HG03280 (cell line): Measurements from ENCODE around the gene GOLGA3.
"Not testable (repeated sequence)": the region's sequence is repeated elsewhere in the genome, so short reads cannot be mapped to it uniquely, and the experiment has no call there.

Source experiments
- ATAC-seq: cut with Tn5 transposase; IDR thresholded peaks from one replicate; pipeline ENCODE4 v1.9.1; 2021; ENCODE audit warnings: mild to moderate bottlenecking, moderate library complexity; ENCODE audit not compliant: unreplicated experiment

The GOLGA3 gene

GRCh38 chr12:132754160-132754932, 74.3 kb downstream of the GOLGA3 start:
- ATAC-seq: no peak

GRCh38 chr12:132753670-132754069, 75.0 kb downstream of the GOLGA3 start:
- ATAC-seq: not testable (repeated sequence)

- no peak for ATAC-seq
Observed at GRCh38 chr12:132748319-132748718, 80.3 kb downstream of the GOLGA3 start.

GRCh38 chr12:132747896-132748295, 80.8 kb downstream of the GOLGA3 start:
- no peak for ATAC-seq

- no peak for ATAC-seq
Observed at GRCh38 chr12:132747395-132747794, 81.3 kb downstream of the GOLGA3 start.

- ATAC-seq: no peak
Observed at GRCh38 chr12:132746613-132747012, 82.1 kb downstream of the GOLGA3 start.

GRCh38 chr12:132743831-132744230, 84.8 kb downstream of the GOLGA3 start:
- no peak for ATAC-seq

- ATAC-seq: no peak
Observed at GRCh38 chr12:132741620-132742019, 87.0 kb downstream of the GOLGA3 start.

- no peak for ATAC-seq
Observed at GRCh38 chr12:132740652-132741051, 88.0 kb downstream of the GOLGA3 start.

- ATAC-seq: no peak
Observed at GRCh38 chr12:132740313-132740646, 88.4 kb downstream of the GOLGA3 start.

- no peak for ATAC-seq
Observed at GRCh38 chr12:132739600-132740312, 88.9 kb downstream of the GOLGA3 start.

- no peak for ATAC-seq
Observed at GRCh38 chr12:132736913-132737312, 91.8 kb downstream of the GOLGA3 start.

GRCh38 chr12:132736378-132736777, 92.3 kb downstream of the GOLGA3 start:
- ATAC-seq: no peak

- ATAC-seq: no peak
Observed at GRCh38 chr12:132735496-132735895, 93.2 kb downstream of the GOLGA3 start.

GRCh38 chr12:132734206-132734605, 94.5 kb downstream of the GOLGA3 start:
- no peak for ATAC-seq

GRCh38 chr12:132731574-132731973, 97.1 kb downstream of the GOLGA3 start:
- ATAC-seq: no peak

- ATAC-seq: no peak
Observed at GRCh38 chr12:132730353-132730752, 98.3 kb downstream of the GOLGA3 start.

- ATAC-seq: no peak
Observed at GRCh38 chr12:132729541-132730320, 98.9 kb downstream of the GOLGA3 start.

- no peak for ATAC-seq
Observed at GRCh38 chr12:132728502-132728901, 100.2 kb downstream of the GOLGA3 start.

GRCh38 chr12:132727091-132727794, 101.4 kb downstream of the GOLGA3 start:
- no peak for ATAC-seq

GRCh38 chr12:132726386-132726785, 102.3 kb downstream of the GOLGA3 start:
- ATAC-seq: no peak
